ENCODE results near the gene TENT5C.

TENT5C gene

GRCh38 chr1:117616356-117616755, 10.5 kb downstream of the TENT5C start:
- DNase-seq = no peak

DNA sequence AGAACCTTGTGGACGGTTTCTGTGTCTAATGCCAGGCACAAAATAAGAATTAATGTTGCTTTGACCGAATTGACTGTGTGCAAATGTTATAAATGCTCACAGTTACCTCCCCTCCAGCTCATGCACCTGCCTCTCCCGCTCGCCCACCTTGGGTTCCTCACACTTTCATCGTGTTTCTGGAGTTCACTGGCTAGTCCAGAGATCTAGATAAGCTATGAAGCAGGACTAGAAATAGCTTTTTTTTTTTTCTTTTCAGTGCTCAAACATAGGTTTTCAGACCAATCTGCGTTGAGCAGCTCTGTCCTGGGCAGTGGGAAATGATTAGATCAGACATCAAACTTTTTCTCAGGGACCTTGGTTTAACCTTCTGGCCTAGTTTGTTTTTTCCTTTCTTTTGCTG, 11.1 kb downstream of the TENT5C start:
- DNase-seq = no peak

- no peak for DNase-seq
Measured at GRCh38 chr1:117618450-117619122, 12.7 kb downstream of the TENT5C start.

DNA sequence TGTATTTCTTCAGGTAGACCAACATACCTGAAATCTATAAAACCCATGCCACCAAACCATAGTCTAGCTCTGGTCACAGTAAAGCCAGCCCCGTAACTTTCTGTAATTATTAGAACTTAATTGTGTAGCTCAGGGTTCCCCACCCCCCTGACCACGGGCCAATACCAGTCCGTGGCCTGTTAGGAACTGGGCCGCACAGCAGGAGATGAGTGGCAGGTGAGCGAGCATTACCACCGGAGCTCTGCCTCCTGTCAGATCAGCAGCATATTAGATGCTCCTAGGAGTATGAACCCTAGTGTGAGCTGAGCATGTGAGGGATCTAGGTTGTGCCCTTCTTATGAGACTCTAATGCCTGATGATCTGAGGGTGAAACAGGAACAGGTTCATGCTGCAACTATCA, 14.6 kb downstream of the TENT5C start:
- DNase-seq = no peak

DNA sequence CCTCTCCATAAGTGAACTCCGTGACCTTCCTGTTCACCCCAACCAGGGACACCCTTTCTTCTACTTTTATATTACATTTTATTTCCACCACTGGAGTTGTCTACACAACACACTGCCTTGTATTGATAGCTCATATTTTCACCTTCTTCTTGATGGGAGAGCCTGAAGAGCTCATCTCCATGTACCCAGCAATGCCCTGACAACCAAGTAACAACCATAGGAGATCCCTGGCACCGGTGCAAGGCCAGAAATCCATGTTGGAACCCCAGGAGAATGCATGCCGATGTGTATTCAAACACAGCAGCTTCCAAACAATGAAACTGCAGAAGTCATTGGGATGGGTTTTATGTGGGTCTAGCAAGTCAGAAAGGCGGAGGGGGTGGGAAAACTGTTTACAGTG, 15.5 kb downstream of the TENT5C start:
- no peak for DNase-seq

GRCh38 chr1:117622726-117623125, 16.9 kb downstream of the TENT5C start:
- DNase-seq = no peak

GRCh38 chr1:117623141-117623540, 17.3 kb downstream of the TENT5C start:
- no peak for DNase-seq

DNA sequence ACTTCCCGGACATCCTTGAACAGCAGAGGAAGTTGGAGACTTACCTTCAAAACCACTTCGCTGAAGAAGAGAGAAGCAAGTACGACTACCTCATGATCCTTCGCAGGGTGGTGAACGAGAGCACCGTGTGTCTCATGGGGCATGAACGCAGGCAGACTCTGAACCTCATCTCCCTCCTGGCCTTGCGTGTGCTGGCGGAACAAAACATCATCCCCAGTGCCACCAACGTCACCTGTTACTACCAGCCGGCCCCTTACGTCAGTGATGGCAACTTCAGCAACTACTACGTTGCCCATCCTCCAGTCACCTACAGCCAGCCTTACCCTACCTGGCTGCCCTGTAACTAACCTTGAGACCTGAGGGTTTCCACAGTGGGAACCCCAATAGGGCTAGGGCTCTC, 17.9 kb downstream of the TENT5C start:
- no peak for DNase-seq

DNA sequence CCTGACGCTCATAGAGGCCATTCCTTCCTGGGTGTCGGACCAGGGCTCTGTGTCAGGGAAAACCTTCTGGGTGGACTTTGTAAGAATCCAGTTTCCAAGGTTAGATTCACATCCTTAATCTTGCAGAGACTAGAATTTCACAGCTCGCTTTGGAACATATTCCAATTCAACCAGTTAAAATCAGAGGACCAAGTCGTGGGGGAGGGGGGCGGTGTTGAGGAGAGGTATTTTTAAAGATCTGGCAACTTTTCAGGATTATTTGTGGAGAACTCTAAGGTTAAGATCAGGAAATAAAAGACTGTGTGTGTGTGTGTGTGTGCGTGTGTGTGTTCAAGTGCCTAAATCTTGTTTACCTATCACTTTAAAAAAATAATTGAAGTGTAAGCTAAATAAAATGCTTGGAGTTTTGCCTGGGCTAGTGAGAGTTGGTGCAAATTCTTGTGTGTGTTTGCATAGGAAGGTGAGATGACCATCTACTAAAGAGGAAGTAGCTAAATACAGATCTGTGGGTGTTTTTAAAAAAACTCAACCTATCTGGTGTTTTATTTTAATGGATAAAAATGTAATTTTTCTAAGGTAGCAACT, 21.8 kb downstream of the TENT5C start:
- no peak for DNase-seq

GRCh38 chr1:117628343-117628742, 22.5 kb downstream of the TENT5C start:
- no peak for DNase-seq

GRCh38 chr1:117629625-117630422, 24.0 kb downstream of the TENT5C start:
- DNase-seq = no peak

GRCh38 chr1:117630423-117630998, 24.7 kb downstream of the TENT5C start:
- DNase-seq = no peak

- no peak for DNase-seq
Measured at GRCh38 chr1:117631359-117632160, 25.7 kb downstream of the TENT5C start.

GRCh38 chr1:117632269-117633067, 26.6 kb downstream of the TENT5C start:
- DNase-seq = no peak

- no peak for DNase-seq
Measured at GRCh38 chr1:117633068-117633345, 27.2 kb downstream of the TENT5C start.

DNA sequence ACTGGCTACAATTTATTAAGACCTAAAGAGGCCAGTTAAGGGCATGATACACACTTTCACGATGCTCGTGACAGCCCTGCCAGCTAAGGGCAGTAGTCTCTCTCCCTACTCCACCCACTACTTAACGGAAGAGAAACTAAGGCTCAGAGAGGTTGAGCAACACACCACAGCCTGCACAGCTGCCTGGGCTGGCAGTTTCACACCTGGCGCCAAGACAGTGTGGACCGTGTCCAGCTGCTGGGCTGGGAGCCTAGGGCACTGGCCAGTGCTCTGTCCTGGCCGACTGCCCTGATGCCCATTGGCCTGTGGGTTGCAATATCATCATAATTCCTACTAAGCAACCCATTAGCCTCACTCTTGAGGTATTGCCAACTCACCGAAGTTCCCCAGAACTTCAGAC, 27.6 kb downstream of the TENT5C start:
- peak; percentile 34 for DNase-seq

GRCh38 chr1:117633936-117634335, 28.1 kb downstream of the TENT5C start:
- DNase-seq = no peak

DNA sequence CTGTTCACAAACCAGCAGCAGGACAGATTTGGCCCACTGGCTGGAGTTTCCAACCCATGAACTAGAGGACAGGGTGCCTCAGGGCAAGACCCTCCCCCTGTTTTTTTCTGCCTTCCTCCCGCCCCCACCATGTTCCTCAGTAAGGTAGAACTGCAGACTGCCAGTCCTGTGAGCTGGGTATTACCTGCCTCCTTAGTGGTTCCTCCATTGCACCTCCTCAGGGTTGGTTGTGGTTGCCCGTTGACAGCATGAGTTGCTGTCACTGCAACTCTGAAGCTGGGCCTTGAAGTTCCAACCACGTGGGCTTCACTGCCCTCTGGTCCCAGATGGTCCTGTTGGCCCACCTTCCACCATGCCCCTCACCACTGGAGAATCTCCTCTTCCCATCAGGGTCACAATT, 28.8 kb downstream of the TENT5C start:
- no peak for DNase-seq

DNA sequence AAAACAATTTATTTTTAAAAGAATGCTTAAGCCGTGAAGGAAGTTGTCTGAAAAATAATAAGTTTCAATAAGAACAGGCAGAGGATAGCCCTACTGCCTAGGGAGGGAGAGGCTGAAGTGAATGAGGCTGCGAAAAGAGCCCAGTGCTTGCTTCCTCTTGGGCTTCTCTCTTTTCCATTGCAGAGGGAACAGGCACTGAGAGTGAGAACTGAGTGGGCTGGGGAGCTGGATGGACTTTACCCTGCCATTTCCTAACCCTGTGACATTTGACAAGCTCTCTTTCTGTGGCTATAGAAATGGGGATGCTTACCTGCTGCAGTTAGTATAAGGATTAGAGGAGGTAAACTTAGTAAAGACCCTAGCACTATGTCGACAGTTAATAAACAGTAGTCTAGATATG, 30.0 kb downstream of the TENT5C start:
- peak; percentile 54 for DNase-seq

GRCh38 chr1:117636637-117637425, 31.0 kb downstream of the TENT5C start:
- peak; percentile 4 for DNase-seq

DNA sequence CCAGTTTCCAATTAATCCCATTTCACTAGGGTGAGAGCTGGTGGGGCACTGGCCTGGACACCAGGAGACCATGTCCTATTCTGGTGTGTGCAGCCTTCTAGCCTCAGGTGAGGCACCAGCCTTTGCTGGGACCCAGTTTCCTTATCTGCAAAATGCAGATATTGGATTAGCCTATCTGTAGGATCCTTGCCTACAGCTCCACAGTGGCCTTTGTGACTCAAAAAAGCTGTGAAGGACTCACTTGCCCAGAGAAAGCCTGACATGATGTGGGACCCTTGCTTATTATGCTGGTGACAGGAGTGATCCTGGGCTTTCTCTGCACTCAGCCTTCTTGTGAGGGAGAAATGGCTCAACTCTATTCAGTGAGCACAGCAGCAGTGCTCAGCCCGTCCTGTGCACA, 32.3 kb downstream of the TENT5C start:
- no peak for DNase-seq

- no peak for DNase-seq
Measured at GRCh38 chr1:117638759-117639158, 32.9 kb downstream of the TENT5C start.

Measured in inflammatory macrophage treated with lipopolysaccharide for 4 hours (primary cell).